K562 (cell line): Measurements from ENCODE around the gene ZNF609. TPM values are rescaled to one million over a fixed set of nuclear protein-coding genes. Genes with fewer than 3 reads are reported as not detected.

ENCODE experiments used
- ATAC-seq: fragments of 200-7000 bp; cut with Tn5 transposase; 3 replicates; pipeline ENCODE4 v1.9.1; 2020; ENCODE audit warnings: moderate library complexity
- BruUV-seq: library from RNA; stranded (reverse); fragments of 400-500 nt; replicated peaks from 2 replicates; lab custom pipeline; 2021; lab: Mats Ljungman, UMichigan
- CTCF ChIA-PET: fragments of 300-600 bp; formaldehyde crosslinking; extraction: SDS; loops from one replicate; lab custom pipeline; 2021; ENCODE audit warnings: low intra/inter-chr PET ratio; lab: Yijun Ruan, JAX
- POLR2A ChIA-PET: fragments of 300-600, 350-650 bp; sonication (Branson Sonifier 250); formaldehyde crosslinking; extraction: SDS; loops from one replicate; lab custom pipeline; 2021; ENCODE audit warnings: antibody characterized with exemption, inconsistent platforms; lab: Yijun Ruan, JAX
- DNase-seq, 4 experiments: peaks; one replicate each; pipeline versions ENCODE4 v3.0.0 to v3.0.0-alpha.2; 2011 to 2018; ENCODE audit warnings: low spot score in 3 of 4, mixed read lengths in 3 of 4; ENCODE audit errors: extremely low read depth in 1 of 4
- FAIRE-seq: peaks from 2 replicates; lab custom pipeline; 2011; peaks lifted over from hg19 to GRCh38; lab: Jason Lieb, UNC
- H2AFZ ChIP-seq: 2 replicates; pipeline ENCODE4 v1.6.0; 2011; ENCODE audit warnings: low read depth, low read length, control low read depth, inconsistent platforms
- H3K27ac ChIP-seq: fragments of 200-600 bp; 3 replicates; pipeline ENCODE4 v1.8.0; 2011; ENCODE audit warnings: low read depth, mild to moderate bottlenecking, control low read depth, inconsistent platforms, low read length, moderate library complexity, mixed read lengths; ENCODE audit errors: extremely low read depth
- H3K27me3 ChIP-seq, 2 experiments: fragments of 300-600 bp in 1 of 2; 2 replicates in 1 of 2; 3 replicates in 1 of 2; pipeline versions ENCODE4 v1.6.0 to v1.8.0; 2011; ENCODE audit warnings: inconsistent platforms in 2 of 2, low read length in 2 of 2, mild to moderate bottlenecking in 1 of 2, mixed read lengths in 1 of 2, moderate library complexity in 1 of 2; ENCODE audit not compliant: control insufficient read depth in 2 of 2, insufficient read depth in 2 of 2
- H3K36me3 ChIP-seq: fragments of 300-600 bp; 3 replicates; pipeline ENCODE4 v1.8.0; 2011; ENCODE audit warnings: mild to moderate bottlenecking, low read length, inconsistent platforms; ENCODE audit not compliant: control insufficient read depth, insufficient read depth
- H3K4me1 ChIP-seq, 2 experiments: fragments of 200-600 bp in 1 of 2; replicated peaks in 1 of 2; 2 replicates in 1 of 2; 3 replicates in 1 of 2; pipeline versions ENCODE4 v1.5.1 to v1.8.0; 2011; ENCODE audit warnings: inconsistent platforms in 2 of 2, low read length in 2 of 2, mild to moderate bottlenecking in 1 of 2, mixed read lengths in 1 of 2, moderate library complexity in 1 of 2; ENCODE audit not compliant: control insufficient read depth in 2 of 2, insufficient read depth in 2 of 2
- H3K4me2 ChIP-seq: 2 replicates; pipeline ENCODE4 v1.6.1; 2011; ENCODE audit warnings: low read length, control low read depth, inconsistent platforms, mixed read lengths; ENCODE audit not compliant: insufficient read depth
- H3K4me3 ChIP-seq: fragments of 200-600 bp; sonication (generic), shearing (Covaris generic); 2 replicates; pipeline ENCODE4 v1.5.1; 2016; ENCODE audit warnings: control low read depth, inconsistent platforms
- H3K79me2 ChIP-seq: fragments of 200-600 bp; 3 replicates; pipeline ENCODE4 v1.8.0; 2011; ENCODE audit warnings: low read length, inconsistent platforms; ENCODE audit not compliant: control insufficient read depth, insufficient read depth
- H3K9ac ChIP-seq, 2 experiments: 2 replicates each; pipeline versions ENCODE4 v1.6.0 to v1.6.1; 2011; ENCODE audit warnings: low read depth in 2 of 2, low read length in 2 of 2, control low read depth in 1 of 2, inconsistent platforms in 1 of 2, mild to moderate bottlenecking in 1 of 2, mixed read lengths in 1 of 2; ENCODE audit not compliant: insufficient read depth in 1 of 2
- H3K9me1 ChIP-seq: one replicate; pipeline ENCODE4 v1.6.0; 2011; ENCODE audit warnings: inconsistent platforms, mild to moderate bottlenecking, low read length, moderate library complexity; ENCODE audit not compliant: control insufficient read depth, insufficient read depth
- H3K9me3 ChIP-seq: replicated peaks from 2 replicates; pipeline ENCODE4 v1.5.1; 2011; ENCODE audit warnings: low read depth, low read length, inconsistent platforms; ENCODE audit not compliant: control insufficient read depth, insufficient read depth
- H4K20me1 ChIP-seq: replicated peaks from 2 replicates; pipeline ENCODE4 v1.6.1; 2011; ENCODE audit warnings: low read length, inconsistent platforms, mixed read lengths; ENCODE audit not compliant: control insufficient read depth, insufficient read depth
- E2F3 ChIP-seq: fragments of 250-450 bp; sonication (Bioruptor Pico); IDR thresholded peaks from 2 replicates; pipeline ENCODE4 v1.4.0; 2020; ENCODE audit warnings: mild to moderate bottlenecking
- E2F4 ChIP-seq: sonication (generic); formaldehyde crosslinking; IDR thresholded peaks from 2 replicates; pipeline ENCODE4 v1.8.0; 2022; ENCODE audit warnings: mild to moderate bottlenecking, low read depth, missing genetic modification reagents
- ELF4 ChIP-seq: fragments of 450-650 bp; formaldehyde crosslinking; IDR thresholded peaks from 2 replicates; pipeline ENCODE4 v1.4.0; 2022; ENCODE audit warnings: missing genetic modification characterization
- GABPA ChIP-seq: fragments of 200-800 bp; sonication (Bioruptor generic); conservative IDR thresholded peaks from 2 replicates; pipeline ENCODE4 v1.6.1; 2016; ENCODE audit warnings: low read depth, missing genetic modification characterization, missing compliant biosample characterization
- MBD2 ChIP-seq: sonication (generic); IDR thresholded peaks from 2 replicates; pipeline ENCODE4 v1.6.1; 2016; ENCODE audit warnings: low read depth, borderline replicate concordance
- PHTF2 ChIP-seq: fragments of 250-450 bp; sonication (Bioruptor Pico); IDR thresholded peaks from 2 replicates; pipeline ENCODE4 v1.5.0; 2021; ENCODE audit warnings: mild to moderate bottlenecking
- RCOR1 ChIP-seq, 2 experiments: IDR thresholded peaks; 2 replicates each; pipeline ENCODE4 v1.6.1; 2012; ENCODE audit warnings: low read depth in 2 of 2, low read length in 2 of 2, borderline replicate concordance in 1 of 2, improper control_type of control experiment in 1 of 2
- U2AF2 ChIP-seq: fragments of 200-400 bp; formaldehyde crosslinking; optimal IDR thresholded peaks from 2 replicates; pipeline ENCODE3; 2017; ENCODE audit warnings: low read depth, mild to moderate bottlenecking, low read length
- ZNF41 ChIP-seq: fragments of 250-450 bp; sonication (Bioruptor Pico); conservative IDR thresholded peaks from 2 replicates; pipeline ENCODE4 v1.4.0; 2020; ENCODE audit warnings: mild to moderate bottlenecking
- ZSCAN29 ChIP-seq: fragments of 450-650 bp; IDR thresholded peaks from 2 replicates; pipeline ENCODE4 v1.6.1; 2017
- WGBS: fragments of 100-300 bp; shearing (Covaris generic); methylation state at CpG from one replicate; pipeline ENCODE4 v1.1.6; 2016; ENCODE audit warnings: low coverage, mixed read lengths; ENCODE audit not compliant: insufficient coverage; ENCODE audit errors: missing lambda C conversion rate; 5-methylcytosine and 5-hydroxymethylcytosine counted together
- in situ Hi-C: fragments of 300-500 bp; cut with MboI; formaldehyde crosslinking; loops from 4 replicates; pipeline ENCODE4 v1.15.0; 2018; ENCODE audit warnings: inconsistent platforms, mixed read lengths
- intact Hi-C: fragments of 100-400 bp; cut with micrococcal nuclease; formaldehyde crosslinking; loops from 2 replicates; pipeline ENCODE4 v1.14.2; 2022
- polyA plus RNA-seq, 8 experiments: library from polyadenylated mRNA; depleted of rRNA in 4 of 8; stranded (reverse) in 5 of 8; unstranded in 3 of 8; fragments of >200 nt; fragmentation: Nextera tagmentation in 2 of 8; fragmentation: Illumina TruSeq in 1 of 8; extraction: Ambion mirVana in 2 of 8; extraction: Trizol in 1 of 8; gene quantifications; 2 replicates each; pipeline versions ENCODE4 v1.2.1 to v1.2.3, GENCODE V29; 2011 to 2014; ENCODE audit warnings: inconsistent platforms in 1 of 8, missing spikeins in 1 of 8
- total RNA-seq, 7 experiments: library from RNA; depleted of rRNA in 6 of 7; stranded (reverse); fragments of >200 nt in 6 of 7; fragmentation: Illumina TruSeq in 2 of 7; extraction: Trizol in 2 of 7; gene quantifications; 2 replicates each; pipeline versions ENCODE4 v1.2.1 to v1.2.3, GENCODE V29; 2011 to 2021; ENCODE audit warnings: low replicate concordance in 1 of 7

ZNF609 gene
- total and polyA plus RNA-seq, 9 of the 15 experiments (the other 6 are each of a cell fraction or from before 2014, with no cell fraction given): 3.0 to 38.7 (median 17.8) TPM

- no peak overlapping the region for H3K9ac ChIP-seq
- DNase-seq: no peak
- in situ Hi-C loops (no loop called here), intact Hi-C loops (no loop called here)
- H3K9me1 ChIP-seq: peaks cover 3% of the 10 kb centered on the region
- TF ChIP-seq ZNF41 (CRISPR knock-in tag) (no peak), ELF4 (CRISPR knock-in tag) (no peak), RCOR1 (IDR thresholded peaks at IDR 0.05; ENCODE audit: borderline replicate concordance in 1 of 2, low read depth in 2 of 2, low read length in 2 of 2) (no peak), U2AF2 (no peak), E2F4 (CRISPR knock-in tag) (no peak), GABPA (tag) (no peak), E2F3 (CRISPR knock-in tag) (no peak), MBD2 (no peak), ZSCAN29 (no peak), PHTF2 (CRISPR knock-in tag) (no peak)
- H3K36me3 ChIP-seq: peaks cover 40% of the 10 kb centered on the region
- 85% methylated on average over 4 of the region's 4 CpGs for WGBS
- peaks cover 80% of the 10 kb centered on the region for H3K79me2 ChIP-seq
- H3K4me1 ChIP-seq: peaks cover 0 to 3% of the 10 kb centered on the region in 2 experiments; a peak in 2 of 5 replicates
- peaks cover 9% of the 10 kb centered on the region for H4K20me1 ChIP-seq
- H3K4me2 ChIP-seq: no peak overlapping the region
- ChIA-PET POLR2A (interaction anchor here (0.6 to 1.4 kb wide), 4 partner anchors 10 to 20 kb away, joined by 3 read pairs; no protein-coding TSS in a partner anchor), CTCF (no interaction called here)
- ATAC-seq: no peak
- no peaks in the 10 kb centered on the region for H3K9me3 ChIP-seq
- H3K27ac ChIP-seq: no peak overlapping the region
- FAIRE-seq: no peak
- no peaks in the 10 kb centered on the region for H3K27me3 ChIP-seq
- no peak overlapping the region for H3K4me3 ChIP-seq
- BruUV-seq: no TSS peak
- H2AFZ ChIP-seq: no peak overlapping the region
Measured at GRCh38 chr15:64472161-64472560, 11.8 kb downstream of the ZNF609 start.
